Lower leg skin (tissue), 4 donors: ENCODE results near the gene UBASH3A. TPM values are rescaled to one million over a fixed set of nuclear protein-coding genes. Genes with fewer than 3 reads are reported as not detected.

Experiments used
- DNase-seq, 2 donors: peaks; one replicate each; pipeline ENCODE4 v3.0.0-alpha.2; 2019; ENCODE audit warnings: low spot score in 2 of 2
- H3K4me3 ChIP-seq: fragments of 200-600 bp; sonication (generic); 2 replicates; pipeline ENCODE4 v1.5.1; 2017; ENCODE audit warnings: mild to moderate bottlenecking, low read depth; ENCODE audit not compliant: poor library complexity, severe bottlenecking
- POLR2A ChIP-seq, 2 donors: fragments of 450-650 bp; IDR thresholded peaks; one replicate each; pipeline ENCODE4 v1.6.1; 2016 to 2017; ENCODE audit warnings: antibody characterized with exemption in 2 of 2, mild to moderate bottlenecking in 1 of 2, moderate library complexity in 1 of 2
- WGBS, 2 donors: methylation state at CpG; one replicate each; pipeline ENCODE4 v1.1.5; 2018; 5-methylcytosine and 5-hydroxymethylcytosine counted together
- intact Hi-C: fragments of 100-400 bp; cut with DNase I; formaldehyde crosslinking; loops from one replicate; pipeline ENCODE4 v1.15.0; 2023; ENCODE audit warnings: low total_unique reads
- total RNA-seq, 4 donors: library from RNA; depleted of rRNA; stranded (reverse); fragments of >200 nt; gene quantifications; one replicate each; pipeline ENCODE4 v1.1.0, GENCODE V29; 2016
- TF ChIP-seq, protein P1 (sequence below), 3 donors: fragments of 450-650 bp; IDR thresholded peaks; one replicate each; pipeline ENCODE4 v1.5.1; 2016; ENCODE audit warnings: antibody characterized with exemption in 3 of 3, mild to moderate bottlenecking in 3 of 3, moderate library complexity in 2 of 3

UBASH3A gene
- total RNA-seq, 4 donors from 2014 or later, result 0.23 TPM; not detected in 3

DNA sequence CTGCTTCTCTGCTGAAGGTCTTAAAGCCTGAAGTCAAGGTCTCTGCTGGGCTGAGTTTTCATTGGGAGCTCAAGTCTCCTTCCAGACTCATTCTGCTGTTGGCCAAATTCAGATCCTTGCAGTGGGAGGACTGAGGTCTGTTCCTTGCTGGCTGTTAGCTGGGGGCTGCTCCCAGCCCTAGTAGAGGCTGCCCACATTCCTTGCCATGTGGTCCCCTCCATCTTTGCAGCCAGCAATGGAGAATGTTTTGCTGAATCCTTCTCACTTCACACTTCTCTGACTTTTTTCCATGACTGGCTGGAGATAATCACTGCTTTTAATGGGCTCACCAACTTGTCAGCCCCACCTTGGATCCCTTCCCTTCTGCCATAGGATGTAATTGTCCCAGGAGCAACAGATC is 33.2 kb downstream of the UBASH3A start:
- no peak overlapping the region for H3K4me3 ChIP-seq
- DNase-seq, result no peak
- no peak for TF ChIP-seq POLR2A (IDR thresholded peaks at IDR 0.05)
- TF ChIP-seq, protein P1, sequence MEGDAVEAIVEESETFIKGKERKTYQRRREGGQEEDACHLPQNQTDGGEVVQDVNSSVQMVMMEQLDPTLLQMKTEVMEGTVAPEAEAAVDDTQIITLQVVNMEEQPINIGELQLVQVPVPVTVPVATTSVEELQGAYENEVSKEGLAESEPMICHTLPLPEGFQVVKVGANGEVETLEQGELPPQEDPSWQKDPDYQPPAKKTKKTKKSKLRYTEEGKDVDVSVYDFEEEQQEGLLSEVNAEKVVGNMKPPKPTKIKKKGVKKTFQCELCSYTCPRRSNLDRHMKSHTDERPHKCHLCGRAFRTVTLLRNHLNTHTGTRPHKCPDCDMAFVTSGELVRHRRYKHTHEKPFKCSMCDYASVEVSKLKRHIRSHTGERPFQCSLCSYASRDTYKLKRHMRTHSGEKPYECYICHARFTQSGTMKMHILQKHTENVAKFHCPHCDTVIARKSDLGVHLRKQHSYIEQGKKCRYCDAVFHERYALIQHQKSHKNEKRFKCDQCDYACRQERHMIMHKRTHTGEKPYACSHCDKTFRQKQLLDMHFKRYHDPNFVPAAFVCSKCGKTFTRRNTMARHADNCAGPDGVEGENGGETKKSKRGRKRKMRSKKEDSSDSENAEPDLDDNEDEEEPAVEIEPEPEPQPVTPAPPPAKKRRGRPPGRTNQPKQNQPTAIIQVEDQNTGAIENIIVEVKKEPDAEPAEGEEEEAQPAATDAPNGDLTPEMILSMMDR (IDR thresholded peaks at IDR 0.05), result no peak
- intact Hi-C loops, result no loop called here

DNA sequence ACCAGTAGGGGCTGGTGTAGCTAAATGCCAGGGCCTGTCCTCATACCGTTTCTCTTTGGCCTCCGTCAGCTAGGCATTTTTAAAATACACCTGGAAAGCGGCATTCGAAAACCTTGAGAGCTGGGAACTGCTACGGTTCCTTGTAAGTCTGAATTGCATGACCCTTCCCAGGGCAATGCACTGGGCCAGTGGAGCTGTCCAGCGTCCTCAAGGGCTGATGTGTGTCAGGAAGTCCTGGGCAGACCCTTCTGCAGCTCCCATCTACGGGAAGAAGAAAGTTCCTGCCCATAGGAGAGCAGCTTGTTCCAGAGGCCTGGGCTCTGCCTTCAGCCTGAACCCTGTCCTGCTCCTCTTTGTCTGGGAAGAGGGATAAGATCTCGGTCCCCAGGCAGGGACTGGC is 34.1 kb downstream of the UBASH3A start:
- intact Hi-C loops, result no loop called here
- no peak for TF ChIP-seq POLR2A (IDR thresholded peaks at IDR 0.05)
- TF ChIP-seq, protein P1 (IDR thresholded peaks at IDR 0.05), result no peak
- H3K4me3 ChIP-seq, result no peak overlapping the region
- 33 to 46% methylated on average over 3 to 8 of the region's 8 CpGs for WGBS, 2 donors
- DNase-seq, result no peak

DNA sequence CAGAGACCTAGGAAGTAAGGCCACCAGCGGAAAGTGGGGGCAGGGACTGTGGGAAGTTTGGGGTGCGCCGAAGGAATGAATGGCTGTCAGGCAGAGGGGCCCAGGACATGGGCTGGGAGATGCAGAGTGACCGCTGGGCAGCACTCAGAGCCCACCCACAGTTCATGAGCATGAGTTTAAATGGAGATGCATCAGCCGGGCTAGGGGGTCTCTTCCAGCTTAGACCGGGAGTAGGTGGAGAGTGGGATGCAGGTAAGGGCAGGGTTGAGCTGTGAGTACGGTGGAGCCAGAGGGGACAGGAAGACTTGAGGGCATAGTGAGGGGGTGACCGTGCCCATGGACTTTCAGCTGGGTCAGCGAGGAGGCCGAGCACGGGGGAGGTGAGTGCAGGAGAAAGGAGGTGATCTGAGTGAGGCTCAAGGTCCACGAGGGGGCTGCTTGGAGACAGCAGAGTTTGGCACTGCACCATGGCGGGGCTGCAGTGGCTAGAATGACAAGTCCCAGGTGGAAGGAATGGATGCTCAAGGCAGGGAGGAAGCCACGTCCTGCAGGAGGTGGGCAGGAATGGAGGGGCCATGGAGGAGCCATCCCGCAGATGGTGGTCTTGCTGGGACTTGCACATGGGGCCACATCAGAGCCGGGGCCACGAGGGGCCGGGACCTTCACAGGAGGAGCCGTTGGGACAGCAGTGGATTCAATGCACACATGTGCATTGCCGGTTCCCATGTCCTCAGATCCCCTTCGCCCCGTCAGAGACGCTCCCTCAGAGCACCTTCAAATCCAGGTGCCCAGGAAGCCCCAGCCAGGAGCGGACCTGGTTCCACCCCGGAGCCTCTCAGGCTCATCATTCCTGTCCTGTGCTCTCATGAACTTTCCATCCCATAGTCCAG is 34.9 kb downstream of the UBASH3A start:
- WGBS, 2 donors, result 81 to 87% methylated on average over 24 to 25 of the region's 25 CpGs
- TF ChIP-seq, protein P1 (IDR thresholded peaks at IDR 0.05), result no peak
- no peak for TF ChIP-seq POLR2A (IDR thresholded peaks at IDR 0.05)
- intact Hi-C loops, result no loop called here
- no peak overlapping the region for H3K4me3 ChIP-seq
- no peak for DNase-seq

DNA sequence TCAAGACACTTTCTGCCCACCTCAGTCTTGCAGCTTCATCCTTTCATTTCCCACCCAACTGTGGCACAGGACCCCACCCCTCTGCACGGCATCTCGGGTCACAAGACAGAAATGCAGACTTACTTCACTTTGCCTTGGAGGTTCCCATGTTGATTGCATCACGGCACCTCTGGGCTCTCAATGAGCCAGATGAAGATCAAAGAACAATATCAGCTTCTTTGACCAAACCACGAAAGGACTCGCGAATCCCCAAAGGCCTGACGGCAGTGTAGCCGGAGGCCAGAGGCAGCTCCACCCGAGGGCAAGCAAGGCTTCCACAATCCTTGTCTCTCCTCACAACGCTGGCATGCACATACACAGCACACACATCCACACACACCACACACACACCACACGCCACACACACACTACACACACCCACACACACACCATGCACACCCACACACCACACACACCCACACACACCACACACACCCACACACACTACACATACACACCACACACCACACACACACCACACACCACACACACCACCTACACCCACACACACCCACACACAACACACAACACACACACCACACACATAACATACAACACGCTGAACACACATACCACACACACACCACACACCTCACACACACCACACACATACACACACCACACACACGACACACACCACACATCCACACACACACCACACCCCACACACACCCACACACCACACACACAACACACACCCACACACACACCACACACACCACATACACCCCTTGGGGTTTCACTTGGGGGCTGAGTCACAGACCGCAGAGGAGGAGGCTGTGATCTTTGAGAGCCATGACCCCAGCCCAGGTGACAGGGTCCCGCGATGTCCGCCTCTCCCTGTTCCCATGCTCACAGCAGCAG is 35.8 kb downstream of the UBASH3A start:
- H3K4me3 ChIP-seq, result no peak overlapping the region
- intact Hi-C loops, result loop anchor here (10.0 kb wide), 1 partner anchor 125 kb away; the partner anchor contains the start of gene TFF3

DNA sequence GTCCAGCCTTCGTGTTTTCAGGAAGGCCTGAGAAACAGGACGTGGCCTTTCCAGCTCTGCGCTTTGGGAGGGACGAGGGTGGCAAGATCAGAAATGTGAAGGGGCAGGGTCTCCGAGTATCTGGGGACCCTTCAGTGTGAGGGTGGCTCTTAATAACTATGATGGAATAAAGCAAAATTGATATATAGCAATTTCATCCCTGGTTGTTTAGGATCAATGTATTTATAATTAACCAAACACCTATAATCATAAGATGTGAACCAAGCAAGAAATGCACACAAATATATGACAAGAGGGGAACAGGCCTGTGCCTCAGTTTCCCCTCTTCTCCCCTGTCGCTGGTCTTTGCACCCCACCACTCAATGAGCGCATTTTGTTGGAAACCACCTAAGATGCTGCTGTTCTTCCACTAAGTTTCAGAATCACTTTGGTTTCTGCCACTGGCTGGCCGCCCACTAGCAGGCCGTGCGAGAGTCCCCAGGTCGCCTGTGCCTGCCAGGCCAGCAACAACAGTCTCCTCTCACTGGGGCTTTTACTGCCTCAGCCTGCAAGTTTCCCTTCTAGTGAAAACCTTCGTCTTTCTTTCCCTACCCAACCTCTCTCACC is 36.6 kb downstream of the UBASH3A start:
- H3K4me3 ChIP-seq, result no peak overlapping the region
- WGBS, 2 donors, result 85 to 86% methylated on average over 12 of the region's 12 CpGs
- DNase-seq, result no peak
- intact Hi-C loops, result loop anchor here (10.0 kb wide), 1 partner anchor 125 kb away; the partner anchor contains the start of gene TFF3
- no peak for TF ChIP-seq POLR2A (IDR thresholded peaks at IDR 0.05)
- TF ChIP-seq, protein P1 (IDR thresholded peaks at IDR 0.05), result no peak

More for the DNA sequence above, 35.8 kb downstream of the UBASH3A start:
- DNase-seq, result no peak
- WGBS, 2 donors, result 67 to 70% methylated on average over 17 of the region's 17 CpGs
- TF ChIP-seq POLR2A (IDR thresholded peaks at IDR 0.05), result no peak
- TF ChIP-seq, protein P1 (IDR thresholded peaks at IDR 0.05), result no peak
